Left lobe of liver (tissue), 2 donors: ENCODE results near the gene NSG1. TPM values are rescaled to one million over a fixed set of nuclear protein-coding genes. Genes with fewer than 3 reads are reported as not detected.

ENCODE experiments used
- ATAC-seq: fragments of 200-7000 bp; cut with Tn5 transposase; one replicate; pipeline ENCODE4 v1.9.1; 2020; ENCODE audit warnings: mild to moderate bottlenecking, moderate library complexity
- DNase-seq: peaks from one replicate; pipeline ENCODE4 v3.0.0-alpha.2; 2020; ENCODE audit warnings: low spot score
- total RNA-seq: library from RNA; stranded (reverse); gene quantifications from one replicate; pipeline ENCODE4 v1.2.1, GENCODE V29; 2021
- donor health status: DM: no; HTN: no; CAD: no; lungs with moderate emphysema.
- donor health status: DM: no; HTN: yes; CAD: no.

The NSG1 gene
- total RNA-seq, 1 donor from 2014 or later, result 0.13 TPM

DNA sequence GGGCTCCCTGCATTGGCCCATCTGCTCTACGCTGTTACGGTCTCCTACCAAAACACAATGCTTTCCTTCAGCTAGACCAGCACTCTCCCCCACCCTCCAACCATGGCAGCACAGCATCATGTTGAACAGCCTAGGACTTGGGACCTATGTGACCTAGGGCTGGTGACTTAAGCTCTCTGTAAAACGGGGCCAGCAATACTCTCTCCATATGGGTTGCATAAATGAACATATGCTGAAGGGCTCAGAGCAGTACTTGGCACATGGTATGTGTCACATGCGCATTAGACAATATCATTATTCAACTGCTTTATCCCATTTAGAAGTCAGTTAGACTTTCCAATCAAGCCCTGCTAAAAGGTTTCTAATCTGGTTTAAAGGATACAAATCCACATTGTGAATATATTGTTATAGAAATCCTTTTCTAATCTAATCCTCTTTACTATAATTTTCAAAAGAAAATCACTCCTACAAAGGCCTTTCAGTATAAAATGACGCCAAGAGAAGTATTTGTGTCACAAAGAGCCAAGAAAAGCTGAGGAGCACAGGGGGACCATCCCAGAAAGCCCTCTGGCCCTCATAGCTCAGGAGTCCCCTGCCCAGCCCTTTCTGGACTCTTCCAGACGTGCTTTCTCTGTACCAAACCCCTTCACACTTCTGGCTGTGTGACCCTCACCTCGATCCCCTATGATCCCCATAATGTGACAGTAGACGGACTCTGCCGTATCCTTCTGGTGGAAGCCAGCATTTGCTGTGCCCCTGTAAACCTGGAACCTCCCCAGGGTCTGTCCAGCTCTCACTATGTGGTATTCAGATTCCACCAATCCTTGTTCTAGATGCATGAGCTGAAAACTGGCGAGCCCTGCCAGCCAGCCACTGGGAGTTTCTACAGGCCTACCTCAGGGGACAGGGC, 42.3 kb downstream of the NSG1 start:
- ATAC-seq (no peak), DNase-seq (no peak)

DNA sequence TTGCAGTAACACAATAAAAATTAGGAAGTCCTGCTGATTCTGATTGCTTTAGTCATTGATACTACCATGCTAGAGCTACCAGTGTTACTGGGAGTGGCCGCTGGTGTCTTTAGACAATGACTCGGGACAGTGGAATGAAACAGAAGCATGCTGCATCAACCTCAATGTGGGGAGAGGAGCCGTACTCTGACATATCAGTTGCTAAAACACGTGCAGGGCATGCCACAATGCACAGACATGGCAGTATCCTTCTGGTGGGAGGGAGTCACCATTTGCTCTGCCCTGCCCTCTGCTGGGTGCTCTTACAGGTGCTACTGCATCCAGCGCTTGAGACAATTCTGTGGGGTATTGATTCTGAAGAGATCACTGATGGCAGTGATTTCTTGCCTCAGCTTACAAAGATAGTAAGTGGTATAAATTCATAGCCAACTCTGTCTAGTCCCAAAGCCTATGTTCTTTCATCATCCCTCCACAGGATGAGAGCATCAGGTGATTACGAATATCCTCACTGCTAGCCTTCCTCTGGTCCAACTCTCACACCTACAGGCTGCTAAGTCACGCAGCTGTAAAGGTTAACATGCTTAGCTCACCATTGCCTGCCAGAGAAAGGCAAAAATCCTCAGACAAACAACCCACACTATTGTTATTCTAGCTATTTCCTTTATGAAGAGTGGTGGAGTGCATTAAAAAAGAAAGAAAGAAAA, 43.7 kb downstream of the NSG1 start:
- DNase-seq (no peak), ATAC-seq (peak; percentile 86)

DNA sequence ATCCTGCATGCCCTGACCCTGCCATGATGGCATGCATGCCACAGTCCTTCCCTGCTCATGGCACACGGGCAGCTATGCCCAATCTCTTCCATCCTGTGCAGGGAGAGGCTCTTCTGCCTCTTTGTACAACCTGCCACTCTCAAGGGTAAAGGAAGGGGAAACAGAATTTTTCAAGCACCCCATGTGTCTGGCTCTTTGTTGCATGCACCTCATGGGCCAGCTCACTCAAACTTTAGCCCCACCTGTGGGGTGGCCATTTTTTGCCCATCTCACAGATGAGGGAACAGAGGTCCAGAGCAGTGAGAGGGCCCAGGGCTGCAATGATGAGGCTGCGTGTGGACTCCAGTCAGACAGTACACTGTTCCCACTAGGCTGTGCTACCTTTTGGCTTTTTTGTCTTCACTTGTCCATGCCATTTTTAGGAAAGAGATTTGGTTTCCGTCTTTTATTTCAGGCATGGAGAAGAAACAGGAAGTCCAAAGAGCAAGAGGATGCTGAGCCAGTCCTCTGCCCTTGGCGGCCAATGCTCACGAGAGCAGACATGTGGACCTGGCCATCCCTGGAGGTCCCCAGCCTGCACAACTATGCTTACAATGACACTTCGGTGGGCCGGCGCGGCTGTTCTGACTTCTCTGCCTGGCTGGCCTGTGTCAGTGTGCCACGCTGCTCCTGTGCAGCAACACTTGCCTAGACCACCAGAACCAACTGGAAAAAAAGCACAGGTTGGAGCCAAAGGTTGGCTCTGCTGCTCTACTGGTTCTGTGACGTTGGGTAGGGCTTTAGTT, 45.6 kb downstream of the NSG1 start:
- ATAC-seq (no peak), DNase-seq (no peak)

DNA sequence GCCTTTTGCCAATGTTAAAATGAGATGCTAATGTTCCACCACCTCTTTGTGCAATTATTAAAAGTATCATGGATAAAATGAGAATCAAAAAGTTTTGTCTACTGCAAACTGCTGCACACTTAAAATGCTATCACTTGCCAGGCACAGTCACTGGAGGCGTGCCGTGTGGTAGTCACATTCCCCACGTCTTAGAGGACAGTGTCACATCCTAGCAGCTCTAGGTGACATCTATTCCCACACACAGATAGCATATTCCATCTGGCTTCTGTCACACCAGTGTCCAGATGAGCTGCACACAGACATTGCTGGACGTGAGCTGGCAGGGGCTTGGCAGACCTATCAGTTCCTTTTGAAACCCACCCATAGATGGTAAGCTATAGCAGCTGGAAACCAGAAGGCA, 47.0 kb downstream of the NSG1 start:
- no peak for ATAC-seq
- DNase-seq, result no peak

DNA sequence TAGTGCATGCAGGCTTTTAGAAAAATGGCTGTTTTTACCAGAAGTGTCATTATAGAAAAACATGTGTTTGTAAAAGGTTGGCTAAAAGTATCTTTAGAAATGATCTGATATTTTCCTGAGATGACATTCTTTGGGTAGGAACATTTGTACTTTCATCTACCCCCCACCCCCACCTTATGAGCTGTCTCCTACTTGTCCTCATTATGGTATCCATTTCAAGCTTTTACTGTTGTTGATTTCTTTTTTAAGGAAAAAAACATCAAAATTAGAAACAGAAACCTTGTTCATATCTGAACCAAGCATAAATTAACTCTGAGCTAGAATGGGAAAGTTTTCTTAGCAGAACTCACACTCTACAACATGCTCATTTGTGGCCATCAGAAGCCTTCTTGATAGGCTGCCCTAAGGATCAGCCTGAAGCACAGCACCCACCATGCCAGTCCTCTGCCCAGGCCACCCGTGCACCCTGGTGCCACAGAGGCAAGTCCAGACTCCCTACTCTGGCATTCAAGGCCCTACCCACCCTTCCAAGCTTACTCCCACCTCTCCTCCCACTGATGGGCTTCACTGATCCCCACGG, 49.4 kb downstream of the NSG1 start:
- DNase-seq (no peak), ATAC-seq (no peak)

DNA sequence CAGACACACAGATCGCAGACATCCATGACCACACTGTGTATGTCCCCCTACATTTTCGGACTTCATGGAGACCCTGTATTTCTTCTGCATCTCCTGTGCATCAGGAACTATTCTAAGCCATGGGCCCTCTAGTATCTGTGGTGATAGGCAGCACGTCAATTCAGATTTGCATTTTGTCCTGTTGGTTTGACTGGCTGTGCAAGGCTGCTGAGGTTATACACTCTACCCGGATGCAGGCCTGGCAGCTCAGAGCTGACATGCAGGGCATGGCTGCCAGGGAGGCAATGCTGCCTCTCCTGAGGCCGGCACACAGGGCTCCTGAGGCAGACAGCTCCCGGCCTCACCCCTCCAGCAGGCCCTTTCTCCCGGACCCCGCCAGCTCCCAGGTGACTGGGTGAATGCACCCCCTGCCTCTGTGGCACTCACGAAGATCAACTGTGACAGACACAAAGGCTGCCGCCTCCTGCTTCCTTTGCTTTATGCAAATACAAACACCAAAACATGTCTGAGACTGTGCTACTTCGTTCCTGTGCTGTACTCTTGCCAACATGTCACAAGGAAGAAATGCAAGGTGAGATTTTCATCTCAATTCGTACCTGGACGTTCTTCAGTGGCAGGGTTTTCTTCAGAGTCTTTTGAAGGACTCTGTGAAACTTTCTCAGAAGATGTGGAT, 51.0 kb downstream of the NSG1 start:
- no peak for ATAC-seq

DNA sequence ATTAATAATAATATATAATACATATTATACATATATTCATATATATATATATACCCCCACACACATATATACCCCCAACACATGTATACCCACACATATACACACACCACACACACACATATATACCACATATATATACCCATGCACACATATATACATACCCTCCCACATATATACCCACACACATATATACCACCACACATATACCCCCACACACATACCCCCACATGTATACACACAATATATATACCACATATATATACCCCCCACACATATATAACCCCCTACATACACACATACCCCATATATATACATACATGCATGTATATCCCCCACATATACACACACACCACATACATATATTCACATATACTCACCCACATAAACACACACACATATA, 52.0 kb downstream of the NSG1 start:
- ATAC-seq (no peak), DNase-seq (no peak)

More for the DNA sequence above, 51.0 kb downstream of the NSG1 start:
- DNase-seq, result no peak

DNA sequence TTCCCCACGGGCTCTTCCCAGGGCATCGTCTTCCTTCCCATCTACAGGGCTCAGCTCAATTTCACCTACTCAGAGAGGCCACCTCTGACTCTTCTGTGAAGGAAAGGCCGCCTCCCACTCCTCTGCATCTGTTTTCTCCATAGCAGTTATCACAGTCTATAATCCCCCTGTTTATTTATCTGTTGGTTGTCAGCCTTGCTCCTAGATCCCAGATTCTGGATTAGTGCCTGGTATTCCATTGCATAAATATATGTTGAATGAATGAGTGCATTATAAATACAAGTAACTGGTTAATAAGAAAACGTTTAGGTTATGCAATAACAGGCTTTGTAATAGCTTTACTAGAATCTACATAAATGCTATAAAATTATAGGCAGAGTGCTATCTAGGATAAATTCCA, 52.9 kb downstream of the NSG1 start:
- ATAC-seq (no peak), DNase-seq (no peak)

DNA sequence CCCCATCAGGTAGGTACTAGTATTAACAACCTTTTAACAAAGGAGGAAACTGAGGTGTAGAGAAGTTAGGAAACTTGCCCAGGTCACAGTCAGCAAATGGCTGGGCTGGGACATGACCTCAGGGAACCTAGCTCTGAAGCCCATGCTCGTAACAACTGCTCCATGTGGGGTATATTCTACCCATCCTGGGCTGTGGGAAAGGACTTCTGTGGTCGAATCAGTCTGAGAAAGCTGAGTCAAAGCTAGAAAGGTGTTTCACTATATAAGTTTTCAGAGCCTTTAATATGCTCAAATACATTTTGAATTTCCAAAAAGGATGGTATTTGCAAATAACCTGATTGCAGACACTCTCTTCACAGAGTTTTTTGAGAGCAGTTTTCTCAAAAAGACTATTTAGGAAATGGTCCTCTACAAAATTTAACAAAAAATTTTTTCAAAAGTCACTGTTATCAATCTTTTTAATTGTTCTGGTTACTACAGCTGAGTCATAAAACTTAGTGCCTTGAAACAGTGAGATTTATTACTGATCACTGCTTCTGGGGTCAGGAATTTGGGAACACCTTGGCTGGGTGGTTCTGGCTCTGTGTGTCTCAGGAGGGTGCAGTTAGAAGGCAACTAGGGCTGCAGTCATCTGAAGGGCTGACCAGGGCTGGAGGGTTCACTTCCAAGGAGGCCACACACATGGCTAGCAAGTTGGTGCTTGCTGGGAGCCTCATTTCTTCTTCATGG, 53.6 kb downstream of the NSG1 start:
- no peak for ATAC-seq
- DNase-seq, result no peak

DNA sequence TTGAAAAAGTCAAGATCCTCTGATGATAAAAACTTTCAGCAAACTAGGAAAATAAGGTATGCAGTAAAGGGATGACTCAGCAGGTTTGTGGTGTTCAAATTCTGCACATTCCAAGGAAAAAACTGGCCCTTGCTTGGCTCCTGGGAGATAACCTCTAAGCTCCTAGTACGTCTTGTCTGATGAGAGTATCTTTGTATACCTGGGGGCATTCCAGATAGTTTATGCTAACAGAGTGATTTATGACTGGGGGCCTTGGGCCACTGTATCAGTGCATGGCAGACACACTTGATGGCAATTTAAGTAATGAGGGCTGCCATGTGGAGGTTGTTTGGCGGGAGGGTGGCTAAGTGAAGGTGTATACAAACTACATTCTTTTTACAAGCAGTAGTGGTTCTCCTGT, 56.9 kb downstream of the NSG1 start:
- no peak for DNase-seq
- no peak for ATAC-seq

DNA sequence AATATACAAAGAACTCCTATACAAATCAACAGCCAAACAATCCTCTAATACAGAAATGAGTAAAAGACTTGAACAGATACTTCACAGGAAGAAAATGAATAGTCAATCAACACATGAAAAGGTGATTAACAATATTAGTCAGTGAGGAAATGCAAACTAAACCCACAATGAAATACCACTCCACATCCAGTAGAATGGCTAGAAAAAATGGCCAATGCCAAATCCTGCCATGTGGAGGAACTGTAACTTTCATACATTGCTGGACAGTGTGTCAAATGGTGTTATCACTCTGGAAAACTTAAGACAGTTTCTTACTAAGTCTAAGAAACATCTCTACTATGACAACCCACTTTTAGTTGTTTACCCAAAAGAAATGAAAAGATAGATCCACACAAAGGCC, 59.5 kb downstream of the NSG1 start:
- DNase-seq, result no peak
- ATAC-seq, result no peak

DNA sequence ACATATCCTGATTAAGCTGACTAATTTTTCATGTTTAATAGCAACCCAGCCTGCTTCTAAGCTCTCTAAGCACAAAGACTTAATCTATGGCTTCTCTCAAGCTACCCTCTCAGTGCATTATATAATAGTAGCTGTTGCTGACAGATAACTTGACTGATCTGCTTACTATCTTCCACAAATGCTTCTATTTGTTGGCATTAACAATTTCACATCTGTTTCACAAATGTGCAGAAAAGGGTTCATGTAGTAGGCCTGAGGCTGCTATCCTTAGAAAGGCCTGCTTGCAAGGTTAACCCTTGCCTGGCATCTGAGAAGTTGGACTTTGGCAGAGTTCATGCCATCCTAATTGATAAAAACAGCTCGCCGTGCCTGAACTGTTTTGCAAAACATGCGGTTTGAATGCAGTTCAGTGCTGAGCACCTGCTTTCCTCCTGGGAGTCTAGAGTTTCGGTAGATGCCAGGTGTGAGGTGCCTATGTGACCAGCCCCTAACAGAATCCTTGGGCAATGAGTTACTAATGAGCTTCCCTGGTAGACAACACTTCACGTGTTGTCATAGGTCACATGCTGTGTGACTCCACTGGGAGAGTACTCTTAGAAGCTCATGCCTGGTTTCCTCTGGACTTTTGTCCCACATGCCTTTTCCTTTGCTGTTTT, 68.4 kb downstream of the NSG1 start:
- DNase-seq (no peak), ATAC-seq (no peak)

DNA sequence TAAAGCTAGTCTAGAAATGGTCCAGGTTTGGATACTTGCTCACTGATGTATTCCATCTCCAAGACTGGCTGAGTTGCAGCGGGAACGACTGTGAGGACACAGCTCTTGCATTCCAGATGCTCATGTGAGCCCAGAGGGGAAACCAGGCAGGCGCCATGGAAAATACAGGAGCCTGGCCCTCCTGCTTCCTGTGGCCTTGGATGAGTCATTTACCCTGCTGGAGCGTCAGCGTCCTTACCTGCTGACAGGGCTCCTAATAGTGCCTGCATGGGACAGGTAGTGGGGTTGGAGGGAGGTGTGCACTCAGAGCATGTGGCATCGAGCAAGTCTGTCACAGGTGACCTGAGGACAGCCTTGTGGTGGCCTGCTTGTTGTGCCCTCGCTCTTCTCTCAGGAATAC, 69.4 kb downstream of the NSG1 start:
- ATAC-seq, result no peak

DNA sequence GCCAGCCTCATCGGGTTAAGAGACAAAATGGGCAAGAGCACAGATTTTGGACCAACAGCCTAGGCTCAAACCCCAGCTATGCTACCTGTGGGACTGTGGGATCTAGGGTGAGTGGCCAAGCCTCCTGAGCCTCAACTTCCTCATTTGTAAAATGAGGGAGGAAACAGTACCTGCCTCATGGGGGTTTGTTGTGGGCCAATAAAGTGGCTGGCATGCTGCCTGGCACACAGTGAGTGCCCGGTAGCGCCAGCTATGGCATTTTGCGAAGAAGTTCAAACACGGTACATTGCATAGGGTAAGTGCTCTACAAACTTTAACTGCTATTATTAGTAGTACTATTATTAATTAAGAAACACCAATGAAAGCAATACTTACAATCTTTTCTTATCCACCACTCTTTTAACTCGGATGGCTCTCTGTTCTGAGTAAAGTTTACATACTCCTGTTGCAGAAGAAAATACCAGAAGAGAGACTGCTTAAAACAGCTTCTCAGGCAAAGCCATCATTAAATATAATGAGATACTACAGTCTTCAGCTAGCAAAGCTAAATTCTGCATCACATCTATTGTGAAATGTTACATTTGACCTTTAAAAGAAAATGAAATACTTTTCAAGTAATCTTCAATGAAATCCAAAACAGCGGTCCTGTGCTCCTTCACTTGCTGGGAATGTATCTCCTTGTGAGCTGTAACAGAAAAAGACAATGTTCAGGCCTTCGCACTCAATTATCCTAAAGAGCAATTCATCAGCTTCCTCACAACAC, 70.1 kb downstream of the NSG1 start:
- DNase-seq (no peak), ATAC-seq (no peak)

More for the DNA sequence above, 69.4 kb downstream of the NSG1 start:
- no peak for DNase-seq

DNA sequence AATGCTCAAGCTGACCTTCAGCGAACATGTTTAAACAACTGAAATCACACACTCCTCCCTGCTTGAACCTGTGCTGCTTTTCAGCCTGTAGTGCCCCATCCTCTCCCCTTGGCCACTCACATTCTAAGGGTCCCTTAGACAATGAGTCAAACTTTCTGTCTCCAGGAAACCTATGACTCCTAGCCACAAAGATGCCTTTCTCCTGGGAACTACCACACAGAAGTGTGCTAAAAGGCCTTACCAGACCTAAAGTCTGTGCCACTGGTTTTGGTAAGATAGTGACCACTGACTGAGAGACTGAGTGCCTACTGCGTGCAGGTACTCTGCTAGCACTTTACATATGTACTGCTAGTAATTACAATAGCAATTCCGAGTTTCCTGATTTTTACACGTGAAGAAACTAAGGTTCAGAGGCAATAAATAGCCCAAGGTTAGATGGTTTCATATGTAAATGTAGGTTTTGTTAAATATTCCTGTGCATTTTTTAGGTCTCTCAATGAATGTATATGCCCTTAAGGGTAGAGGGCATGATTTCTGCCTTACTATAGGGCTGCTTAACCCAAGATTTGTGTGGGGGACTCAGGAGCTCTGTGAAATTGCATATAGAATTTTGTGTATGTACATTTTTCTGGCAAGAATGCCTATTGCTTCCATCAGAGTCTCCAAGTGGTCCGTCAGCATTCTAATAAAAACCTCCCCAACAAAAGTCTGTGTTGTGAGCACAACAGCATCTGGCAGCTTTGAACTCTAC, 71.1 kb downstream of the NSG1 start:
- ATAC-seq (no peak), DNase-seq (no peak)

DNA sequence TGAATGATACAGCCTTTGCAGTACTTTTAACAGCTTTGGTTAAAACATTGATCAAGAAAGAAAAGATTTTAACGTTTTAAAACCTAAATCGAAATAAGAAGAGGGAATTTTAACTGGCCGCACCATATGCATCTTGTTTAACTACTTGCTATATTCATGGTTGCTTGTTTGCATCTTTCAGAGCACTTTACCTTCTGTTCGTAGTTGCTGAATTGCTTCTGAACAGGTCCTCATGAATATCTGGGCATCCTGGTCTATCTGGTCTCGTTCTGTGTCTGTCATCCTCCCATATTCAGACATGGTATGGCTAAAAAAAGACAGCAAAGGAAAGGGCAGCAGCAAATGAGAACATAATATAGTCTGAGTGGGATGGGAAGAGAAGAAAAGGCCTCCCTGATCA, 72.3 kb downstream of the NSG1 start:
- DNase-seq (no peak), ATAC-seq (no peak)

DNA sequence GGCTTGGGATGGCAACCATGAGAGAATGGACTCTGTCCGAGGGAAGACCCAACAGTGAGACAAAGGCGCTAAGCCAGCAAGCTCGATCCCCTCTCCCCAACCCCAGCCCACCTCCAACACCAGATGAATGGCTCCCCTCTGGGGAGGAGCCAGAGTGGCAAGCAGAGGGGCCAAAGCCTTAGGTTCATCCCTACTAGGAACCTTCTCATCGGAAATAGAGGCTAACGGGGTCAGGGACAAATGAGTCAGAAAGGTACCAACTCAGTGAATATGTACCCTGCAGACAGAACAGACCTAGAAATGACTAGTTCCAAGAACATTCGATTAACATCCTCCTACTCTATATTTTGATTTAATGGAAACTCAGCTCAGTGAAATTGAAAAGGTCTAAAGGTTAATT, 73.9 kb downstream of the NSG1 start:
- no peak for ATAC-seq
- no peak for DNase-seq

DNA sequence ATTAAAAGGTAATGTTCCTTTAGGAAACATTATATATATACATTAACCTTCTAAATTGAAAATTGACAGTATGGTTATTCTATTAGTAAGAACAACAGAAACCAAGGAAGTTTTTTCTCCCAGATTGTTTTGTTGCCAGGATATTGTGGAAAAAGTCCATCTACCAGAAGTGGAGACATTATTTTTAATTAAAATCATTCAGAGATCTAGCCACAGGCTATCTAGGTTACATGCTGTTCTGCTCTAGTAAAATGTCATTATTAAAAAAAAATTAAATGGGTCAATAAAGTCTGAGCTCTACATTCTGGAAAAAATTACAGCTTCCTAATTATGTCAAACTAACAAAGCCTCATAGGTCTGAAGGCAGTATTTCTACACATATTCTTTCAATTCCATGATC, 74.3 kb downstream of the NSG1 start:
- DNase-seq (no peak), ATAC-seq (no peak)
